Hepatic stellate cell (primary cell): ENCODE results near the gene RNF113A.
A peak's percentile ranks its signal among the peaks of the same experiment; 100 is the strongest.
"Not testable (repeated sequence)": the region's sequence is repeated elsewhere in the genome, so short reads cannot be mapped to it uniquely, and the experiment has no call there.

Experiments used
- DNase-seq: peaks from one replicate; pipeline ENCODE4 v3.0.0; 2011; ENCODE audit warnings: low spot score

The RNF113A gene

GRCh38 chrX:119871599-119872395, at the start of gene RNF113A, which contains the start of gene NDUFA1:
TSS of gene RNF113A (minus strand) at chrX:119871733. CDS start at chrX:119871613, 120 bp downstream.
TSS of gene NDUFA1 (plus strand) at chrX:119871832. CDS start at chrX:119871912, 80 bp downstream.
- DNase-seq = peak; percentile 68

- DNase-seq = no peak
Measured at GRCh38 chrX:119919835-119920585, 48.5 kb upstream of the RNF113A start.

GRCh38 chrX:119917877-119918276, 46.3 kb upstream of the RNF113A start:
- DNase-seq = no peak

- no peak for DNase-seq
Measured at GRCh38 chrX:119916310-119916709, 44.8 kb upstream of the RNF113A start.

DNA sequence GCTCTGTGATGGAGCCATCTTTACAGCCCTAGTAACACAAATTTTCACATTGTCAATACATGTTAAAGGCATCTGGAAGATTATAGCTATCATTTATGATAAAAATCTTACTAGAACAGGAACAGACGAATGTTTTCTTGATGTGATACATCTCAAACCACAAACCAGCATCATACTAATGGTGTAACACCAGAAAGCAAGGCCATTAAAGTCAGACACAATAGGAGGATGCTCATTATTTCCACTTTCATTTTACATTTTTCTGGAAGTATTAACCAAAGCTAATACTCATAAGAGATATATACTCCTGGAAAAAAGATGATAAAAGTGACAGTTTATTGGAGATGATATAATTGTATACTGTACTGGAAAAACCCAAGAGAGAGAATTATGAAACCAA, 29.4 kb upstream of the RNF113A start:
- no peak for DNase-seq

DNA sequence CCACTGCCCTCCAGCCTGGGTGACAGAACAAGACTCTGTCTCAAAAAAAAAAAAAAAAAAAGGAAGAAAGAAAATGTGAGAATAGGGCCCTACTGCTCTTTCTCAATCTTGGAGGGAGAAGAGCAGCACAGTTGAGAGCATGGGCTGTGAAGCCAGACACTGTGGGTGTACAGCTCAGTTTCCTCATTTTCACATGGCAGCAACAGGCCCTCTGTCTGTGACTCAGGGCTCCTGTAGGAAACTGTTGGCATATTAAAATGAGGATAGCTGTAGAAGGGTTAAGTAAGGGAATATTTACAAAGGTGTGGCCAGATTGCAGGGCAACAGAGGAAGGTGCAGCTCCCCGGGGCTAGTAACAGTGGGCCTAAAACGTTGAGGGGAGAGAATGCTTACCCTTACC, 27.6 kb upstream of the RNF113A start:
- no peak for DNase-seq

GRCh38 chrX:119895843-119896326, 24.4 kb upstream of the RNF113A start, which contains the start of gene AKAP14:
TSS of gene AKAP14 (plus strand) at chrX:119895893. CDS start at chrX:119903224, 7,331 bp downstream.
- no peak for DNase-seq

DNA sequence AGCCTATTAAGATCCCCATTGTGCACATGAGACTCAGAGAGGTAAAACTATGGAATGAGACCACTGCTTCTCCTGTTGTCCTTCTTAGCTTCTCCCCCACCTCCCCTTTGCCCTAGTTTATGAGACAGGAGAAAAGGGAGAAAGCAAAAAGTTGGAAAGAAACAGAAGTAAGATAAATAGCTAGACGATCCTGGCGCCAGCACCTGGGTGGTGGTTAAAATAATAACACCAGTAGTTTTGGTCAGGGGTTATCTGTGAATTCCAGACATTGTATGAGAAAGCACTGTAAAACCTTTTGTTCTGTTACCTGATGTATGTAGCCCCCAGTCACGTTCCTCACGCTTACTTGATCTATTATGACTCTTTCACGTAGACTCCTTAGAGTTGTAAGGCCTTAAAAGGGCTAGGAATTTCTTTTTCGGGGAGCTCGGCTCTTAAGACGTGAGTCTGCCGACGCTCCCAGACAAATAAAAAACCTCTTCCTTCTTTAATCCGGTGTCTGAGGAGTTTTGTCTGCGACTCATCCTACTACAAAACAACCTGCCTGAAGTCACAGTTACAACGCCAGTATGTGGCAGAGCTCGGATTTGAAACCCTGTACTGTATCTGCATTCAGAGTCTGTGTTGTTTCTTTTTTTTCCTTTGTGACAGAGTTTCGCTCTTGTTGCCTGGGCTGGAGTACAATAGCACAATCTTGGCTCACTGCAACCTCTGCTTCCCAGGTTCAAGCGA, 20.6 kb upstream of the RNF113A start:
- not testable (repeated sequence) for DNase-seq

GRCh38 chrX:119890626-119891025, 19.1 kb upstream of the RNF113A start:
- DNase-seq = not testable (repeated sequence)

DNA sequence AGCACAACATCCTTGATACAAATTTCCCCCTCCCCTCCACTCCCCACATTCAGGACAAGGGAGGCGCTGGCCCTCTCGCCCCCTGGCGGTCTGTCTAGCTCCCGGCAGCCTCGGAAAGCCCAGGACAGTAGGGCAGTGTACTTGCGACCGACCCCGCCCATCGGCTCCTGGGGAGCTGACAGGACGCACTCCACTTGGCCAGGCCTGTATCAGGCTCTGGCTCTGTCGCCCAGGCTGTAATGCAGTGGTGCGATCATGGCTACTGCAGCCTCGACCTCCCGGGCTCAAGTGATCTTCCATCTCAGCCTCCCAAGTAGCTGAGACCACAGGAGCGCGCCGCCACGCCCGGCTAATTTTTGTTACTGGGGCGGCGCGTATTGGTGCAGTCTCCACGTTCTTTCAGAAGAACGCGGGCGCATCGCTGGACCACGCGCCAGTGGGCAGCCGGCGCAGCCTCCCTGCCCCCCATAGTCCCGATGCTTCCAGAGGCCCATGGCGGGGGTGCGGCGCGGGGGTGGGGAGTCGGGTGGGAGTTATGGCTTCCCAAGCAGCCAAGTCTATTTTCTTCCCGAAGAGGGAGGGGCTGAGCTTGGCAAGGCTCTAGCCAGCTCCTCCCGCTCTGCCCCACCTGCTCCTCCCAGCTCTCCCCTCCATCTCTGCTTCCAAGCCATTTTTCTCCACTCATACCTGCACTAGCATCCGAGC, 16.3 kb upstream of the RNF113A start:
- DNase-seq = no peak

- no peak for DNase-seq
Measured at GRCh38 chrX:119885554-119886428, 14.3 kb upstream of the RNF113A start.

- peak; percentile 73 for DNase-seq
Measured at GRCh38 chrX:119880552-119881437, 9.3 kb upstream of the RNF113A start.

DNA sequence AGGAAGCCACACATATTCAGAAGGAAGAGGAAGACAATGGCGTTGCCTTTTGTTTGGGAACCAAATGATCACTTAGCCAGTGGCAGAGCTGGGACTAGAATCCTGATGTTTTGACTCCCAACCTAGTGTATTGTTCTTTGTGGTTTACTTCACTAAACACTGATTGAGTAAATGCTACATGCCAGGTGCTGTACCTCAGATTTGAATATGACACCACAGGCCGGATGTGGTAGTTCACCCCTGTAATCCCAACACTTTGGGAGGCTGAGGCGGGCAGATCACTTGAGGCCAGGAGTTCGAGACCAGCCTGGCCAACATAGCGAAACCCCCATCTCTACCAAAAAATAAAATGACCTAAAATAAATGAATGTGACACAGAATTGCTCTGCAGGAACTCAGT, 8.5 kb upstream of the RNF113A start:
- DNase-seq = no peak

GRCh38 chrX:119878740-119879139, 7.2 kb upstream of the RNF113A start:
- no peak for DNase-seq

DNA sequence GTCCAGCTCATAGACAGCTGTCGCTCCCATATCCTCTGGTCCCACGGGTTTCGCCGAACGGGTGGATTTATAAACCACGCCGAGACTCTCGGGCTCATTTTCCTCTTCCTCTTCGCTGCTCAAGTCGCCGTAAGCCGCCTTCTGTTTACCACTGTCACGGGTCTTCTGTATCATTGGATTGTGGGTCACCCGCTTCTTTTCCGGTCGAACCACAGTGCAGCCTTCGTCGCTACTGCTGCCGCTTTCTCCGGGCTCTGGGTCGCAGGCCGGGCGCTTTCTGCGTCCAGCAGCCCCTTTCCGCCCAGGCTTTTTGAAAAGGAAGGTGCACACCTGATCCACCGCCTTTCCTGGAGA, 311 bp downstream of the RNF113A start:
- DNase-seq = peak; percentile 15

GRCh38 chrX:119870626-119871131, 854 bp downstream of the RNF113A start:
- peak; percentile 16 for DNase-seq

GRCh38 chrX:119853444-119853843, 18.1 kb downstream of the RNF113A start:
- no peak for DNase-seq

DNA sequence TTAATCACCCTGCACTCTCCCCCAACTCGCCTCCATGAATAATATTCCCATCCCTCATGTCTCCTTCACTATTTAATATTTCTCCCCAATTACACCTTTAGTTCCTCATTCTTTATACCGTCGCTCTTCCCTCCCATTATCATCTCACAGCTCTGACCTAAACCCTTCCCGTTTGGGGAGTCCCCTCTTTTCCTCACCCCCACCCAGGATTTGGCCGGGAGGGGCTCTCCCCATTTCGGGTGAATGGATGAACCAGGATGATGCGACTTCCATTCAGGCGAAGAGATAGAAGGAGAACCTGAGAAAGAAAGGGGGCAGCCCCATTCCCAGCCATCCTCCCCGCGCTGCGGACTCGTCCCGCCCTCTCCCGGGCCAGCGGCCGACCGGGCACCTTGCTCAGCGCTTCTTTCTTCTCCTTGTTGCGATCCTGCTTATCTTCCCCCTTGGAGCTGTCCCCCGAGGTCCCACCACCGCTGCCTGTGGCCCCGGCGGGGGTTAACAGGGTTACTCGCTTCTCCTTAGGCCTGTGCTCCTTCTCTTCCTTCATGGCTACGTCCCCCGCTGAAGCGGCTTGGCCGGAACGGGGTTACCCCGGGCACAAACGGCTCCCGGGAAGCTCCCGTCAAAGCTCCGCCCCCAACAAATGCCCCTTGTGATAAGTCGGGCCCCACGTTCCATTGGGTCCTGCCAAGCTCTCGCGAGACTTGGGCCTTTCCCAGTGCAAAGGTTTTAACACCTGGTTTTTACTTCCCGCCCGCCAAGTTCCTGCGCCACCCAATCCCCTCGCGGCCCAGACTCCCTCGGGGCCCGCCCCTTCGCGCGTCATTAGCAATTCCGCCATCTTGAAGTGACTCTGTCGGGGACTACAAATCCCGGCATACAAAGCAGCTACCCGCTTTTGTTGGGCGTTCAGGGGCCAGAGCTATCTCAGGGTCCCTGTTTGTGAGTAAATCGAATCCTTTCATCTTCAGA, 18.9 kb downstream of the RNF113A start, which contains the start of gene UPF3B:
UPF3B (minus strand) TSS at position 582 of the 972 bp plus-strand sequence; CDS start at position 547, 35 bp downstream.
- peak; percentile 89 for DNase-seq
